Epithelial cell of proximal tubule (primary cell): ENCODE results near the gene COL4A2. TPM values are rescaled to one million over a fixed set of nuclear protein-coding genes. Genes with fewer than 3 reads are reported as not detected.

Experiments used
- DNase-seq: peaks from one replicate; pipeline ENCODE4 v3.0.0-alpha.2; 2011; ENCODE audit warnings: low read depth
- H3K4me3 ChIP-seq: 2 replicates; pipeline ENCODE4 v1.5.1; 2011; ENCODE audit warnings: low read depth, mild to moderate bottlenecking, low read length
- total RNA-seq: library from RNA; depleted of rRNA; stranded (reverse); fragments of >200 nt; gene quantifications from 2 replicates; pipeline ENCODE4 v1.2.3, GENCODE V29; 2015
- TF ChIP-seq, protein P1 (sequence below): conservative IDR thresholded peaks from 2 replicates; pipeline ENCODE4 v1.5.1; 2012; ENCODE audit warnings: low read depth, mild to moderate bottlenecking, low read length

COL4A2 gene
- total RNA-seq, 1 donor from 2014 or later, result 728 TPM

DNA sequence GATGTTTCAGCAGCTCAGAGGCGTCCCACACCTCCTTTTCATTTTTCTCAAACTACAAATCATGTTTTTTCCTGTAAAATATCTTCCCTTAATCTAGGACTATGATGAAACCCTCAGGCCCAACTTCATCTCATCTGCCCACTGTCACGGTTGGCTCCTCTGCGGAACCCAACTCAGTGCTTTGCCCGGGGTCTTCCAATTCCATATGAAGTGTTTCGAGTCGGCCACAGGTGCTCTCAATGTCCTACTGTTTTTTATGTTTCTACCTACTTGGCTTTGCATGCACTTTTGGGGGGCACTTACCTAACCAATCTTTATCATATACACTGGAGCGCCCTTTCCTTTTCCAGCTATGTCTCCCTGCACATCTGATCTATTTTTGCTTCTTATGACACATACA lies 28.2 kb upstream of the COL4A2 start:
- DNase-seq, result no peak
- TF ChIP-seq, protein P1, sequence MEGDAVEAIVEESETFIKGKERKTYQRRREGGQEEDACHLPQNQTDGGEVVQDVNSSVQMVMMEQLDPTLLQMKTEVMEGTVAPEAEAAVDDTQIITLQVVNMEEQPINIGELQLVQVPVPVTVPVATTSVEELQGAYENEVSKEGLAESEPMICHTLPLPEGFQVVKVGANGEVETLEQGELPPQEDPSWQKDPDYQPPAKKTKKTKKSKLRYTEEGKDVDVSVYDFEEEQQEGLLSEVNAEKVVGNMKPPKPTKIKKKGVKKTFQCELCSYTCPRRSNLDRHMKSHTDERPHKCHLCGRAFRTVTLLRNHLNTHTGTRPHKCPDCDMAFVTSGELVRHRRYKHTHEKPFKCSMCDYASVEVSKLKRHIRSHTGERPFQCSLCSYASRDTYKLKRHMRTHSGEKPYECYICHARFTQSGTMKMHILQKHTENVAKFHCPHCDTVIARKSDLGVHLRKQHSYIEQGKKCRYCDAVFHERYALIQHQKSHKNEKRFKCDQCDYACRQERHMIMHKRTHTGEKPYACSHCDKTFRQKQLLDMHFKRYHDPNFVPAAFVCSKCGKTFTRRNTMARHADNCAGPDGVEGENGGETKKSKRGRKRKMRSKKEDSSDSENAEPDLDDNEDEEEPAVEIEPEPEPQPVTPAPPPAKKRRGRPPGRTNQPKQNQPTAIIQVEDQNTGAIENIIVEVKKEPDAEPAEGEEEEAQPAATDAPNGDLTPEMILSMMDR, result no peak
- H3K4me3 ChIP-seq, result no peak overlapping the region

DNA sequence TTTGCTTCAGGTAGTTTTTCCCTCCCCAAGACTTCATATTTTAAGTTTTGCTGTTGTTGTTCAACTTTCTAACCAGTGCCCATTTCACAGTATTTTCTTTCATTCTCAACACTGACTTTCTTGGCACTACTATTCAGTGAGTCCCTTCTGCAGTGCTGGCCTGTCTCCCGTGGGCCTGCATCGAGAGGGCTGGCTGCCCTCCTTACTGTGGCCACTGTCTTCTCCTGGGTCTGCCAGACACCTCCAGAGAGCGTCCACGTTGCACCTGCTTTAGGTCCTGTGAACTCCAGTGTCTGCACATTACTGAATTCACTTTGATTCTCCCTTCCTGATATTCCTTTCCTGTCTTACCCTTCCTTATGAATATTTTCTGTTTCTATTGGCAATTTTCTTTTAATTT lies 27.4 kb upstream of the COL4A2 start:
- DNase-seq, result no peak
- H3K4me3 ChIP-seq, result no peak overlapping the region
- TF ChIP-seq, protein P1, result no peak

DNA sequence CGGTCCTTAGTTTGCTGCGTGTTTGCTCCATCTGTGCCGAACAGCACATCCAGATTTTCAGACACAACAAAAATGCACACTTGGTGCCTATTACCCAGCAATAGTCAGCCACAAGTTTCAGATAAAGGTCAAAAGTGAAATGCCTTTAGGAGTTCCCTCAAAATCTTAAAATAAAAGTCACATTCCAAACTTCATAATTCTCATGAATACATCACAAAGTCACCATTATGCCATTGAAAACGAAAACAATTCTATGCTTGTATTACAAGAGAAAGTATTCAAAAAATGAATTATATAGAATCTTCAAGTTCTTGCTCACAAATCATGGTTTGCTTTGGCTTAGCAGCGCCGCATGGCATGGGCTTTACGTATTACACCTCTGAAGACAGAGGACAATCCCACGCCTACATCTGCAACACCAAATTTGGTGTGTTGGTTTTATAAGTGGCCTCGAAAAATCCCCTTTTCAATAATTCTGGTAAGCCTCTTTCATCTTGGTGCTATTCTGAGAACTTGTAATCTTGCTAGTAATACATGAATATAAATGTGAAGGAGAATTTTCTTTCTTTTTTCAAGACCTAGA lies 26.8 kb upstream of the COL4A2 start:
- TF ChIP-seq, protein P1, result no peak
- H3K4me3 ChIP-seq, result no peak overlapping the region
- no peak for DNase-seq

DNA sequence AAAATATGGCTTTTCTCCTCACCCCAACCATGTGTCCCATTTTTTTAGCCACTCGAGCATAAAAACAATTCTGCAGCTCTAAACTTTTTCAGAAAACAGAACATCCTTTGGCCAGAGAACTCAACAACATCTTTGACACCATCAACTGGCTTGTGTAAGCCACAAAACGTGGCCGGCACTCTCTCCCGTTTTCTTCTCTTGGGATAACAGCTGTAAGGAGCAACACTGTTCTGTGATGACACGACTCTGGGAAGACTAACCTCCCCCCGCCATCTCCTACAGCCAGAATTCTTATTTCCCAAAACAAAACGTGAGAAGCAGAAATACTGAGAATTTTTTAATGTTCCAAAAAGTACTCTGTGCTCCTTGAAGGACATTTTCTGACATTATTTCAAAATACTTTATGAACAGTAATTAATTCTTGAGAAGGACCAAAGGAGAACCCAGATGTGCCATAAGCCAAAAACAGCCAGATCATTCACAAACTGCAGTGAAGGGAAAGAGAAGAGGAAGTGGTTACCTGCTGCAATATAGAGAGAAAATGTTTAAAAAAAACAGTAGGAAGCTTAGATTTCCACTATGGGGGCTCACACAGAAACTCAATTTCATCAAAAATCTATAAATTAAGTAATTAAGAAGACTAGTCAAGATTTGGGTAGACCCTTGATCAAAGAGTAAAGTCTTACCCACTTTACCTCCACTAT lies 25.9 kb upstream of the COL4A2 start:
- DNase-seq, result no peak
- no peak overlapping the region for H3K4me3 ChIP-seq
- TF ChIP-seq, protein P1, result no peak

DNA sequence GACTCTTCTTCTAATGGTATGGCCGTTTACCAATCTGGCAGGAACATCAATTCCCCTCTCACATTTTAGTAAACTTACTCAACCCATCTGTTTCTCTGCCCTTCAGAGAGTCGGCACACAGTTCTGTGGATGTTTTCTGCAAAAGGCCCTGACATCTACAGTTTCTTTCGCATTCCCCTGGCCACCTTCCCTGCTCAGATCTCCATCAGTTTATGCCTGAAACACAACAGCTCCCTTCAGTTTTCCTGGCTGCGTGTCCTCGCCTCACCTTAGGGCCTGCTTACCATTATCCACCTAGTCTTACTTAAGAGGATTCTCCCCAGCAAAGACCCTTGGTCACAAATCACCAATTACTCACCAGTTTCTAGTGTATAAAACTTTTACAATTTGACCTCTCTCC lies 25.3 kb upstream of the COL4A2 start:
- DNase-seq, result no peak
- TF ChIP-seq, protein P1, result no peak
- no peak overlapping the region for H3K4me3 ChIP-seq

DNA sequence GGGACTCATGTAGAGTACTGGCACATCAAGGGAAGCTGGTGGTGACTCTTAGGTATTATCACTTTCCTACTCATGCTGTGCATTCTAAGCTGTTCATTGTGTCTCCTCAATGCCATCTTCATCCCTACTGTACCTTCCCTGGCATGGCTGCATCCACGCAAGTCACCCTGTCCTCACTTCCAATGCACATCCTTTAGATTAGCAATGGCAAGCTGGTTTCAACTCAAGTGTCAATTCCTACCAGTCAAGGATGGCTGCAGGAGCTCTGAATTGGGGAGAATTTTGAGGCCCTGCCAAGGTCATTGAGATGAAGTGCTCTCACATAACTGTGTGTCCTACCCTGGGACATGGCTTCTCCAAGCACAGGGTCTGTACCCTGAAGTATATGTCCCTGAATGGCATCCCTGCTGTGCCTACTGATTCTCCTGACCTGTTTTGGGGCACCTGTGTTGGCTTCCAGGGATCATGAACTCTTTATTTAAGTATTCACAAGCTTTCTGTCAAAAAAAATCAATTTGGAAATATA lies 24.7 kb upstream of the COL4A2 start:
- DNase-seq, result no peak
- H3K4me3 ChIP-seq, result no peak overlapping the region
- TF ChIP-seq, protein P1, result no peak
